Germinal center (tissue), 1 donor: Measurements from ENCODE around the gene NGEF.
"Not testable (repeated sequence)": the region's sequence is repeated elsewhere in the genome, so short reads cannot be mapped to it uniquely, and the experiment has no call there.

Experiments
- DNase-seq: peaks from one replicate; pipeline ENCODE4 v3.0.0; 2012; ENCODE audit warnings: mixed read lengths, low spot score

The NGEF gene

GRCh38 chr2:232870766-232871371 is 142.2 kb downstream of the NGEF start:
- DNase-seq = no peak

- no peak for DNase-seq
Observed at GRCh38 chr2:232870018-232870765, 142.9 kb downstream of the NGEF start, which contains the start of gene SNORC. Gene SNORC, plus strand, starts transcription at chr2:232870264. Its CDS starts 78 bp downstream, at chr2:232870342.

GRCh38 chr2:232869138-232870017 is 143.7 kb downstream of the NGEF start:
- DNase-seq = no peak

GRCh38 chr2:232866104-232866503 is 147.0 kb downstream of the NGEF start:
- DNase-seq = no peak

GRCh38 chr2:232865165-232865564 is 147.9 kb downstream of the NGEF start:
- no peak for DNase-seq

GRCh38 chr2:232863996-232864395 is 149.1 kb downstream of the NGEF start:
- DNase-seq = no peak

- DNase-seq = no peak
Observed at GRCh38 chr2:232861353-232861752, 151.7 kb downstream of the NGEF start.

GRCh38 chr2:232860593-232861241 is 152.3 kb downstream of the NGEF start:
- DNase-seq = no peak

GRCh38 chr2:232859385-232859916 is 153.6 kb downstream of the NGEF start:
- DNase-seq = no peak

- DNase-seq = no peak
Observed at GRCh38 chr2:232857158-232857563, 155.9 kb downstream of the NGEF start.

- DNase-seq = no peak
Observed at GRCh38 chr2:232854082-232854481, 159.0 kb downstream of the NGEF start.

- DNase-seq = no peak
Observed at GRCh38 chr2:232852676-232853075, 160.4 kb downstream of the NGEF start.

GRCh38 chr2:232852081-232852480 is 161.0 kb downstream of the NGEF start:
- not testable (repeated sequence) for DNase-seq

- no peak for DNase-seq
Observed at GRCh38 chr2:232850039-232850438, 163.0 kb downstream of the NGEF start.

- DNase-seq = no peak
Observed at GRCh38 chr2:232846055-232846454, 167.0 kb downstream of the NGEF start.

- DNase-seq = no peak
Observed at GRCh38 chr2:232843834-232844233, 169.2 kb downstream of the NGEF start.

- no peak for DNase-seq
Observed at GRCh38 chr2:232842689-232843088, 170.4 kb downstream of the NGEF start.

GRCh38 chr2:232839411-232840079 is 173.5 kb downstream of the NGEF start:
- no peak for DNase-seq

GRCh38 chr2:232838406-232838874 is 174.6 kb downstream of the NGEF start:
- DNase-seq = peak; percentile 20

GRCh38 chr2:232836934-232837333 is 176.1 kb downstream of the NGEF start:
- no peak for DNase-seq

GRCh38 chr2:232835687-232836208 is 177.3 kb downstream of the NGEF start:
- no peak for DNase-seq
